Stomach (tissue), 4 donors: ENCODE measurements around the gene DEDD2.

Experiments used
- CTCF ChIP-seq, 7 experiments: fragments of 450-650 bp in 4 of 7; fragments of 200-600 bp in 3 of 7; sonication (generic) in 3 of 7; IDR thresholded peaks; one replicate each; pipeline ENCODE4 v1.5.1; 2016 to 2019; ENCODE audit warnings: antibody characterized with exemption in 7 of 7, control low read depth in 2 of 7, mild to moderate bottlenecking in 1 of 7
- POLR2A ChIP-seq, 4 donors: fragments of 450-650 bp; IDR thresholded peaks; one replicate each; pipeline ENCODE4 v1.6.1; 2016; ENCODE audit warnings: antibody characterized with exemption in 4 of 4, control low read depth in 2 of 4, mild to moderate bottlenecking in 1 of 4, moderate library complexity in 1 of 4

GRCh38 chr19:42212886-42213285 lies 4.6 kb downstream of the DEDD2 start:
- TF ChIP-seq CTCF (IDR thresholded peaks at IDR 0.05) (no peak), POLR2A (IDR thresholded peaks at IDR 0.05) (no peak)
